ENCODE data around the gene AIFM3.

Gene AIFM3, protein sequence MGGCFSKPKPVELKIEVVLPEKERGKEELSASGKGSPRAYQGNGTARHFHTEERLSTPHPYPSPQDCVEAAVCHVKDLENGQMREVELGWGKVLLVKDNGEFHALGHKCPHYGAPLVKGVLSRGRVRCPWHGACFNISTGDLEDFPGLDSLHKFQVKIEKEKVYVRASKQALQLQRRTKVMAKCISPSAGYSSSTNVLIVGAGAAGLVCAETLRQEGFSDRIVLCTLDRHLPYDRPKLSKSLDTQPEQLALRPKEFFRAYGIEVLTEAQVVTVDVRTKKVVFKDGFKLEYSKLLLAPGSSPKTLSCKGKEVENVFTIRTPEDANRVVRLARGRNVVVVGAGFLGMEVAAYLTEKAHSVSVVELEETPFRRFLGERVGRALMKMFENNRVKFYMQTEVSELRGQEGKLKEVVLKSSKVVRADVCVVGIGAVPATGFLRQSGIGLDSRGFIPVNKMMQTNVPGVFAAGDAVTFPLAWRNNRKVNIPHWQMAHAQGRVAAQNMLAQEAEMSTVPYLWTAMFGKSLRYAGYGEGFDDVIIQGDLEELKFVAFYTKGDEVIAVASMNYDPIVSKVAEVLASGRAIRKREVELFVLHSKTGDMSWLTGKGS

DNA sequence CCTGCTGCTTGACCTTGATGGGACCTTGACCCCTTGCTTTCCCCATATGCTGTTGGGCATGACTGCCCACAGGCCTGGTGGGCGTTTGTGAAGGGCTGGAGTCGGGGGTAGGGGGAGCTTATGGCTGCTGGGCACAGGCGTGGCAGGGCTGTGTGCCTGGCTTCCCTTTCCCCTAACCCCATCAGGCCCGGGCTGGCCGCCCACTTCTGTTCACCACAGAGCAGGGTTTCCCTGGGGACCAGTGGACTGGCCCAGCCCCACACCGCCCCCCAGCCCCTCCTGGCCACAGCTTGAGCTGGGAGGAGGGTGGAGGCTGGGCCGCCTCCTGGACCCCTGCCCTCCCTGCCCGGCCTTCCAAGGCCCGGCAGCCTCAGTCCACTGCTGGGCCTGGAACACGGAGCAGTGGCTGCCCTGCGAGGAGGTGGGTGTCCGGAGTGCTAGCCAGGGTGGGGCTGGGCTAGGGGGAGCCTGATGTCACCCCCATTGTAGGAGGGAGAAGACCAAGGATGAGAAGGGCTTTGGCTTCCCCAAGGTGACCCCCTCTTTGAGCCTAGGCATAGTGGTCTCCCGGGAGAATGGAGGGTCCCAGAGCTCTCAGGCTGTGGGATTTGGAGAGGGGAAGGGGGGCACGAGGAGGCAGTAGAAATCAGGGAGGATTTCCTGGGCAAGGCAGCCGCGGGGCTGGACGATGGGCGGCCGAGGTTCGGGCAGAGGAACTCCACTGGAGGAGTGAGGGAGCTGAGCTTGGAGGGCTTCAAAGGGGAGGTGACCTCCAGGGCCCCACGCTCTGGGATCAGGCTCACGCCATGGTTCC, at the start of gene AIFM3:
Gene AIFM3 (plus strand): TSS at position 373 of the 814 bp plus-strand sequence. CDS start 690 bp downstream, outside the sequence.
- no peak within 1 kb of the TSS for H3K4me3 ChIP-seq (ENCODE audit: low read length)
- DNase-seq (ENCODE audit: low read depth) = no peak
- TF ChIP-seq, protein P1, sequence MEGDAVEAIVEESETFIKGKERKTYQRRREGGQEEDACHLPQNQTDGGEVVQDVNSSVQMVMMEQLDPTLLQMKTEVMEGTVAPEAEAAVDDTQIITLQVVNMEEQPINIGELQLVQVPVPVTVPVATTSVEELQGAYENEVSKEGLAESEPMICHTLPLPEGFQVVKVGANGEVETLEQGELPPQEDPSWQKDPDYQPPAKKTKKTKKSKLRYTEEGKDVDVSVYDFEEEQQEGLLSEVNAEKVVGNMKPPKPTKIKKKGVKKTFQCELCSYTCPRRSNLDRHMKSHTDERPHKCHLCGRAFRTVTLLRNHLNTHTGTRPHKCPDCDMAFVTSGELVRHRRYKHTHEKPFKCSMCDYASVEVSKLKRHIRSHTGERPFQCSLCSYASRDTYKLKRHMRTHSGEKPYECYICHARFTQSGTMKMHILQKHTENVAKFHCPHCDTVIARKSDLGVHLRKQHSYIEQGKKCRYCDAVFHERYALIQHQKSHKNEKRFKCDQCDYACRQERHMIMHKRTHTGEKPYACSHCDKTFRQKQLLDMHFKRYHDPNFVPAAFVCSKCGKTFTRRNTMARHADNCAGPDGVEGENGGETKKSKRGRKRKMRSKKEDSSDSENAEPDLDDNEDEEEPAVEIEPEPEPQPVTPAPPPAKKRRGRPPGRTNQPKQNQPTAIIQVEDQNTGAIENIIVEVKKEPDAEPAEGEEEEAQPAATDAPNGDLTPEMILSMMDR (IDR thresholded peaks at IDR 0.05; ENCODE audit: insufficient read depth, low read depth, low read length, missing control alignments) = no peak

DNA sequence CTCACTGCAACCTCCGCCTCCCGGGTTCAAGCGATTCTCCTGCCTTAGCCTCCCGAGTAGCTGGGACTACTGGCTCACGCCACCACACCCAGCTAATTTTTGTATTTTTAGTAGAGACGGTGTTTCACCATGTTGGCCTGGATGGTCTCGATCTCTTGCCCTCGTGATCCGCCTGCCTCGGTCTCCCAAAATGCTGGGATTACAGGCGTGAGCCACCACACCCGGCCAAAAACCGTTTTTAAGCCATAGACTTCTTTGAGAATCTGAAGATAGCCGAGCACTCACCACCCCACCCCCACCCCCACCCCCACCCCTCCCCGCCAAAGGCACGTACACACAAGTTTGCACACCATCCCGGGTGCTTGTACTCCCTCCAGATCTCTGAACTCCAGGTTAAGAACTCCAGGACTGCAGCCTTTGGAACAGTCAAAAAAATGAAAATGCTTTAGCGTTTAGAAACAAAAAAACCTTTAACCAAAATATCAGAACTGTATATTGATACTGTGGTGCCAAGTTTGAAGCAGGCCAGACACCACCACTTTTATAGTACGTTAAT, 48.3 kb upstream of the AIFM3 start:
- TF ChIP-seq, protein P1 (IDR thresholded peaks at IDR 0.05; ENCODE audit: insufficient read depth, low read depth, low read length, missing control alignments) = no peak

DNA sequence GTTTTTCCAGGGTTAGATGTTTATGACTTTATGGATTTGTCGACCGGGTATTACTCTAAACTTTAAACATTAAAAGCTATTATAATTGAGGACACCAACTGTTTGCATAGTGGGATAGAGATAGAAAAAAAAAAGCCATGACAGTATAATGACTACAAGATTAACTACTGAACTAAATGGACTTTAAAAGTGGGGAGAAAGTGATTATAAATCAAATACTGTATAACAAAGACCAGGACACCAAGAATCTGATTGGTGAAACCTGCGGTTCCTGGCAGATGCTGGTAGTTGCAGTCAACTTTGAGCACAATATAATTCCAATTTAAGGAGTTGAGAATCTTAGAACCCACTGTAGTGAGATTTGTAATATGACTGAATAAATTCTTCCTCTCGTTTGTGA, 47.3 kb upstream of the AIFM3 start:
- H3K4me3 ChIP-seq (ENCODE audit: low read length) = peak overlapping the region; percentile 85
- no peak for DNase-seq (ENCODE audit: low read depth)
- TF ChIP-seq, protein P1 (IDR thresholded peaks at IDR 0.05; ENCODE audit: insufficient read depth, low read depth, low read length, missing control alignments) = no peak

More for the DNA sequence above, 48.3 kb upstream of the AIFM3 start:
- H3K4me3 ChIP-seq (ENCODE audit: low read length) = peak overlapping the region; percentile 85
- peak; percentile 35 for DNase-seq (ENCODE audit: low read depth)

DNA sequence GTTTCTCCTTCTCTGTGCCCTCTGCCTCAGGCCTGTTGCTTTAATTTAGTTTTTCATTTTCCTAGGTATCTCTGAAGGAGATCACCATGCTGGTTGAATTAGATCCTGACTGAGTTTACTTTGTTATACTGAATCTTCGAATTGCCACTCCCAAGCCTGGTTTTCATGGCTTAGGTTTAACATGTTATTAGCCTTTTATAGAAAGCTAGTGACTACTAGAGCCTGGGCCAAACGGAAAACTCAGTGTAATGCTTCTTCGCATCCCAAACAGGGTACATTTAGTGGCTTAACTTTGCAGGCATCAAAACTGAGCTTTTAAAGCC, 46.2 kb upstream of the AIFM3 start:
- TF ChIP-seq, protein P1 (IDR thresholded peaks at IDR 0.05; ENCODE audit: insufficient read depth, low read depth, low read length, missing control alignments) = no peak
- peak overlapping the region; percentile 85 for H3K4me3 ChIP-seq (ENCODE audit: low read length)
- DNase-seq (ENCODE audit: low read depth) = no peak

DNA sequence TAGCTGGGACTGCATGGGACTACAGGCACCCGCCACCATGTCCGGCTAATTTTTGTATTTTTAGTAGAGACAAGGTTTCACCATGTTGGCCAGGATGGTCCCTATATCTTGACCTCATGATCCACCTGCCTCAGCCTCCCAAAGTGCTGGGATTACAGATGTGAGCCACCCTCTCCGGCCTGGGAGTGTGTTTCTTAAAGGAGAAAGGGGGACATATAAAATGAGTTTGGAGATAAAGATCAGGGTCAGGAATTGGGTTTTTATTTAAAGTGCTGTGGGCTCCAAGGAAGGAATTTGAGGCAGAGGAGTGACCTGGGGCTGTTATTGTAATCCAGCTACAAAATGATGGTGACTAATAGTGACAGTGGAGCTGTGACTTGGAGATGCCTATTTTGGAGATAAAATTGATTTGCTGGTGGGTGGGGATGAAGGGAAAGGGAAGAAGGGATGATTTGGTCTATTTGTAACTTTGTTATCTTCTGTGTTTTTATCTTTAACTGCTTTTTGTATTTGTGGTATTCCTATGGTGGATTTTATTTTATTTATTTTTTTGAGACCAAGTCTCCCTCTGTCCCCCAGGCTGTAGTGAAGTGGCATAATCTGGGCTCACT, 44.8 kb upstream of the AIFM3 start:
- DNase-seq (ENCODE audit: low read depth) = no peak

DNA sequence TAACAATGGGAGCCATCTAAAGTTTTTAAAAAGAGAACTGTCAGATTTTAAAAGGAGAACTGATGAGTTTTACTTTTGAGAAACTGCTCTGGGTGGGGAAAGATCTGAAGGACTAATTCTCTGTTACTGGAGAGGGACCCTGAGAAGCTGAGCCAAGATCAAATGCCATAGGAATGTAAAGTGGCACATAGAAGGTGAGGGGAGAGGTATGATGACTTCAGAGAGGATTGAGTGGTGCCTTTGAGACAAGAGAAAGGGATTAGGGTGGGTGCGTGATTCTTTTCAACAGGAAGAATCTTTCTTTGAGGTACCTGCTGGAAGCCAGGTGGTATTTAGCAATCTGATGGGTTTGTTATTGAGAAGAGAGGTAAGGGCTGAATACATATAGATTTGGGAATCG, 40.8 kb upstream of the AIFM3 start:
- TF ChIP-seq, protein P1 (IDR thresholded peaks at IDR 0.05; ENCODE audit: insufficient read depth, low read depth, low read length, missing control alignments) = no peak
- H3K4me3 ChIP-seq (ENCODE audit: low read length) = no peak overlapping the region
- DNase-seq (ENCODE audit: low read depth) = no peak

More for the DNA sequence above, 44.8 kb upstream of the AIFM3 start:
- no peak overlapping the region for H3K4me3 ChIP-seq (ENCODE audit: low read length)
- TF ChIP-seq, protein P1 (IDR thresholded peaks at IDR 0.05; ENCODE audit: insufficient read depth, low read depth, low read length, missing control alignments) = no peak
